IPS-20b (cell line): ENCODE results near the gene VRK2.
"Not testable (repeated sequence)": the region's sequence is repeated elsewhere in the genome, so short reads cannot be mapped to it uniquely, and the experiment has no call there.

Experiments used
- H3K27ac ChIP-seq: one replicate; pipeline ENCODE4 v1.5.1; 2013; ENCODE audit warnings: low read length
- H3K27me3 ChIP-seq: 2 replicates; pipeline ENCODE4 v1.6.1; 2013; ENCODE audit warnings: mild to moderate bottlenecking, low read length, inconsistent platforms; ENCODE audit not compliant: insufficient read depth
- H3K36me3 ChIP-seq: 2 replicates; pipeline ENCODE4 v1.6.1; 2013; ENCODE audit warnings: low read depth, mild to moderate bottlenecking, inconsistent platforms, low read length, moderate library complexity; ENCODE audit not compliant: insufficient read depth
- H3K4me1 ChIP-seq: 2 replicates; pipeline ENCODE4 v1.6.1; 2013; ENCODE audit warnings: mild to moderate bottlenecking, control low read depth, inconsistent platforms, low read length, moderate library complexity; ENCODE audit not compliant: insufficient read depth
- H3K4me3 ChIP-seq: 2 replicates; pipeline ENCODE4 v1.5.1; 2013; ENCODE audit warnings: mild to moderate bottlenecking, low read length, inconsistent platforms
- H3K9ac ChIP-seq: 2 replicates; pipeline ENCODE4 v1.6.1; 2013; ENCODE audit warnings: low read depth, mild to moderate bottlenecking, inconsistent platforms, low read length, moderate library complexity
- H3K9me3 ChIP-seq: 2 replicates; pipeline ENCODE4 v1.6.1; 2013; ENCODE audit warnings: mild to moderate bottlenecking, low read depth, low read length, inconsistent platforms; ENCODE audit not compliant: insufficient read depth

Gene VRK2

DNA sequence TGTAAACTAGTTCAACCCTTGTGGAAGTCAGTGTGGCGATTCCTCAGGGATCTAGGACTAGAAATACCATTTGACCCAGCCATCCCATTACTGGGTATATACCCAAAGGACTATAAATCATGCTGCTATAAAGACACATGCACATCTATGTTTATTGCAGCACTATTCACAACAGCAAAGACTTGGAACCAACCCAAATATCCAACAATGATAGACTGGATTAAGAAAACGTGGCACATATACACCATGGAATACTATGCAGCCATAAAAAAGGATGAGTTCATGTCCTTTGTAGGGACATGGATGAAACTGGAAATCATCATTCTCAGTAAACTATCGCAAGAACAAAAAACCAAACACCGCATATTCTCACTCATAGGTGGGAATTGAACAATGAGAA, 130.6 kb downstream of the VRK2 start:
- H3K4me1 ChIP-seq, H3K27ac ChIP-seq, H3K27me3 ChIP-seq, H3K4me3 ChIP-seq, H3K9me3 ChIP-seq, H3K9ac ChIP-seq, H3K36me3 ChIP-seq: not testable (repeated sequence)

DNA sequence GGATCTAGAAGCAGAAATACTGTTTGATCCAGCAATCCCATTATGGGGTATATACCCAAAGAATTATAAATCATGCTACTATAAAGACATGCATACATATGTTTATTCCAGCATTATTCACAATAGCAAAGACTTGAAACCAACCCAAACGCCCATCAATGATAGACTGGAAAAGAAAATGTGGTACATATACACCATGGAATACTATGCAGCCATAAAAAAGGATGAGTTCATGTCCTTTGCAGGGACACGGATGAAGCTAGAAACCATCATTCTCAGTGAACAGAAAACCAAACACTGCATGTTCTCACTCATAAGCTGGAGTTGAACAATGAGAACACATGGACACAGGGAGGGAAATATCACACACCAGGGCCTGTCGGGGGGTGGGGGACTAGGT, 133.6 kb downstream of the VRK2 start:
- not testable (repeated sequence) for H3K9me3 ChIP-seq, H3K4me1 ChIP-seq, H3K27me3 ChIP-seq, H3K4me3 ChIP-seq, H3K9ac ChIP-seq, H3K27ac ChIP-seq
- H3K36me3 ChIP-seq = peaks cover 15% of the 10 kb centered on the region

DNA sequence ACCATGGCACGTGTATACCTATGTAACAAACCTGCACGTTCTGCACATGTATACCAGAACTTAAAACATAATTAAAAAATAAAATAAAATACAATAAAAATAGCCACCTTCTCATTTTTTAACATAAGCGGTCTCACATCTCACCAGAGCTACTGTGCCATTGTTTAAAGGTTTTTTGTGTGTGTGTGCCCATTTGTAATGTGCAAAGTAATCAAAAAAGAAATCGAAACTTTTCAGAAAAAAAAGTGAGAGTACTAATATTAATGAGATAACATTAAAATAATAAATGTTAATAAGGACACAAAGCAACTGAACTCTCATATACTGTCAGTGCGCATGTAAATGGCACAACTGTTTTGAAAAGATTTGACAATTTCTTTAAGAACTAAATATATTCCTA, 134.0 kb downstream of the VRK2 start:
- H3K4me3 ChIP-seq = no peak overlapping the region
- H3K27me3 ChIP-seq = no peaks in the 10 kb centered on the region
- no peak overlapping the region for H3K9ac ChIP-seq
- H3K9me3 ChIP-seq = no peaks in the 10 kb centered on the region
- peaks cover 15% of the 10 kb centered on the region for H3K36me3 ChIP-seq
- no peak overlapping the region for H3K27ac ChIP-seq
- H3K4me1 ChIP-seq = no peaks in the 10 kb centered on the region

DNA sequence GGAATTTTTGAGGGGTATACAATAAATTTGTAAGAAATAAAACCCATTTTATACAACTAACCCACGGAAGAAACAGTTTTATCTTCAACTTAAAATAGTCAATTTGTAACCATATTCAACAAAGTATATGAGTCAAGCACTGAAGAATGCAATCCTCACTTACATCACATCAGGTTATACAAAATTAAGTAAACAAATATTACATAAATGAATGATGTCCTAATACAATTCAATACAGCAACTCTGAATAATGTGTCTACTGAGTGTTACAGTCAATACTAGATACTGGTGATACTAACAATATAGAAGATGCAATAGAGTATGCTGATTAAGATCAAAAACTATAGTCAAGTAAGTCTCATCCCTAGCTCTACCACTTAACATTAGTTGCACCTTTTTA, 135.9 kb downstream of the VRK2 start:
- H3K9me3 ChIP-seq = no peaks in the 10 kb centered on the region
- H3K27me3 ChIP-seq = no peaks in the 10 kb centered on the region
- H3K4me3 ChIP-seq = no peak overlapping the region
- peaks cover 15% of the 10 kb centered on the region for H3K36me3 ChIP-seq
- no peak overlapping the region for H3K9ac ChIP-seq
- H3K27ac ChIP-seq = no peak overlapping the region
- H3K4me1 ChIP-seq = no peaks in the 10 kb centered on the region

DNA sequence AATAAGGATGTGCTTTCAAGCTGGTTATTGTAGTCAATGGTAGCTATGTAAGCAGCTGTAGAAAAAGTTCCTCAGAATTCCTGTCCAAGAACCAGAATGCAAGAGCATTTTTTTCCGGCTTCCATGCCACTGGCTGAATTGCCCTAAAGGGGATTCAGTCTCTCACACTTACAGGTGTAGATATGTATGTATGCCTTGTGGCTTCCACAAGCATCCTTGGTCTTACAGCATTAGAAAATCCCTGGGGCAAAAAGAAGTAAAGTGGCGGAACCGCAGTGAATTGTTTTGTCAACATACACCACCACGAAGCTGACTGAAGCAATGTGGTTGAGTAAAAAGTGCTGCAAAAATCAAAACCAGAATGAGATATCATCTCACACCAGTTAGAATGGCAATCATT, 139.9 kb downstream of the VRK2 start:
- Histone ChIP-seq H3K27ac (no peak overlapping the region), H3K4me3 (no peak overlapping the region), H3K27me3 (no peaks in the 10 kb centered on the region), H3K4me1 (no peaks in the 10 kb centered on the region), H3K9me3 (no peaks in the 10 kb centered on the region), H3K36me3 (peaks cover 26% of the 10 kb centered on the region), H3K9ac (no peak overlapping the region)

DNA sequence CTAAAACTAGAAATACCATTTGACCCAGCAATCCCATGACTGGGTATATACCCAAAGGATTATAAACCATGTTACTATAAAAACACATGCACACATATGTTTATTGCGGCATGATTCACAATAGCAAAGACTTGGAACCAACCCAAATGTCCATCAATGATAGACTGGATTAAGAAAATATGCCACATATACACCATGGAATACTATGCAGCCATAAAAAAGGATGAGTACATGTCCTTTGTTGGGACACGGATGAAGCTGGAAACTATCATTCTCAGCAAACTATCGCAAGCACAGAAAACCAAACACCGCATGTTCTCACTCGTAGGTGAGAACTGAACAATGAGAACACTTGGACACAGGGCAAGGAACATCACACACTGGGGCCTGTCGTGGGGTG, 140.4 kb downstream of the VRK2 start:
- not testable (repeated sequence) for H3K27ac ChIP-seq, H3K9ac ChIP-seq, H3K27me3 ChIP-seq, H3K9me3 ChIP-seq, H3K4me3 ChIP-seq, H3K4me1 ChIP-seq
- peaks cover 30% of the 10 kb centered on the region for H3K36me3 ChIP-seq

DNA sequence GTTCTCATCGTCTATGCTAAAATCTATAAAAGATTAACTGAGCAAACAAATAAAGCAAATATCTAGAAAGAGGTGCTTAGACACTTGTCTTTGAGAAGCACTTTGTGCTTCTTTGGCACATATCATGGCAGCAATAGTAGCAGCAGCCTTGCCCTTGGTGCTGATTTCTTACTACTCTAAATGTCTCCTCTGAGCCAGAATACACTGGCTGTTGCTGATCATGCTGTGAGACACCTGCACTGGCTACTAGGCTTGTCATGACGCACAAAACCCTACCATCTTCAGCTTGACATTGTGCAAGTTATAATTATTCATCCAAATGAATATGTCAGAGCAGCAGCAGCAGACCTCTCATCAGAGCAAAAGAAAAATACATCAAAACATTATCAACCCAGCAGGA, 147.9 kb downstream of the VRK2 start:
- Histone ChIP-seq H3K27ac (no peak overlapping the region), H3K4me3 (no peak overlapping the region), H3K4me1 (no peaks in the 10 kb centered on the region), H3K27me3 (no peaks in the 10 kb centered on the region), H3K9me3 (no peaks in the 10 kb centered on the region), H3K36me3 (peaks cover 53% of the 10 kb centered on the region), H3K9ac (no peak overlapping the region)

DNA sequence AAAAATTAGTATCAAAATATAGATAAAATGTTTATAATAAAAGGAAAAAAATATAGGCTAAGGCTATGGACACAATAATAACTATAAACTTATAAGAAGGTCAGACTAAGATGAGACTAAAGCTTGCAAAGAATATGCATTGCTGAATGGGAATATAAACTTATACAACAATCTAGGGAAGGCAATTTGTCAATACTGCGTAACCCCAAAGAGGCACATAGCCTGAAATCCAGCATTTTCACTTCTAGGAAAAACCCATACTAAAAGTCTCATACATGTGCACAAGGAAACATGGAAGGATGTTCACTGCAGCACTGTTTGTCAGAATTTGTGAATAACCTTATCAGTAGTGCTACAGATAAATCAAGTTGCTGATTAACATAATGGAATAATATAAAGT, 149.1 kb downstream of the VRK2 start:
- no peaks in the 10 kb centered on the region for H3K9me3 ChIP-seq
- H3K36me3 ChIP-seq = peaks cover 57% of the 10 kb centered on the region
- H3K4me3 ChIP-seq = no peak overlapping the region
- H3K27me3 ChIP-seq = no peaks in the 10 kb centered on the region
- H3K9ac ChIP-seq = no peak overlapping the region
- no peaks in the 10 kb centered on the region for H3K4me1 ChIP-seq
- no peak overlapping the region for H3K27ac ChIP-seq

DNA sequence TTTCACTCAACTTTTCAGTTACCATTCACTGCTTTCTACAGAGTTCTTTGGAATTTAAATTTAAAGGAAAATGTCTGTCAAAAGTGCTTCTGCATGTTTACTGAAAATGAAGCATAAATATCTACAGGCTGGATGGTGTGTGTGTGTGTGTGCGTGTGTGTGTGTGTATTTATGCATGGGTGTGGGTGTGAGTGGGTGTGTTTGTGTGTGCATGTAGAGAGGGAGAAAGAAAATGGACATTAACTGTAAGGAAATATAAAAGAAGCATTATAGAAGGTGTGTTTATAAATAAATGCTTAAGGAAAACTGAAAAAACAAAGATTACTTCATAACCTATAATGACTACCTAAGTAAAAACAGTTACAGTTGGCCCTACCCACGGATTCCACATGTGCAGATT, 151.3 kb downstream of the VRK2 start:
- peaks cover 61% of the 10 kb centered on the region for H3K36me3 ChIP-seq

DNA sequence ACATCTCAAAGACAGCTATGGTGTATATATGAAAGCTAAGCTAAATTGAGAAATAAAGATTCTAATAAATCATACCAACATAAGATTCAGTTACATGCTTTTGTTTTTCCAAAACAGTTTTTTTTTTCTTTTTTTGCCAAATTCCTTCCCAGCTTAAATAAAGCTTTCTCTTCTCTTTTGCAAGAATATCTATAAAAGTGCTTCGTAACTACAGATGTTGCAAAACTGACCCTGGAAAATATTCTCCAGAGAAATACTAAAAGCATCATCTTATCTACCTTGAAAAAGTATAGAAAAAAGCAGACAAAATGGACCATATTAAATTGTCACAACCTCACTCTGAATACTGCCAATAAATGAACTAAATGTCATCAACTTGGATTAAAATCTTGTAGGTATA, 155.8 kb downstream of the VRK2 start:
- Histone ChIP-seq H3K27me3 (no peaks in the 10 kb centered on the region), H3K9me3 (no peaks in the 10 kb centered on the region), H3K4me1 (peaks cover 15% of the 10 kb centered on the region; the same call in 1 of the 2 replicates), H3K9ac (no peak overlapping the region), H3K27ac (no peak overlapping the region), H3K36me3 (peaks cover 59% of the 10 kb centered on the region), H3K4me3 (no peak overlapping the region)

More for the DNA sequence above, 151.3 kb downstream of the VRK2 start:
- Histone ChIP-seq H3K9ac (no peak overlapping the region), H3K4me3 (no peak overlapping the region), H3K27me3 (no peaks in the 10 kb centered on the region), H3K27ac (no peak overlapping the region), H3K9me3 (no peaks in the 10 kb centered on the region), H3K4me1 (no peaks in the 10 kb centered on the region)

DNA sequence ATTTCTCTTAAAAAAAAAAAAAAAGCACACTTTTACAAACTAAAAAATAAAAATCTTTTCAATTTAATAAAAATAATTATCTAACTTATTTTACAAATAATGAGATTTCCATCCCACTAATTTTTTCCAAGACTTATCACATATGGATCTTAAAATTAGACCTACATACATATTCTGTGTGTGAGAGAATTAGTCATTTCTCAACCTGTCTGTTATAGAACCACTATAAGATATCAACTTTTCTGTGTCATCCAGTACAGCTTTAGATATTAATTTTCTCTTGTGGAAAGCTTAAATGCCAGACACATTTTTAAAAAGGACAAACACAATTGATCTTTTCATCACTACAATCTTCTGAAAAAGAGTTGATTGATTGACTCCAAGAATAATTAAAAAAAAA, 156.4 kb downstream of the VRK2 start:
- H3K27ac ChIP-seq = no peak overlapping the region
- no peaks in the 10 kb centered on the region for H3K9me3 ChIP-seq
- peaks cover 53% of the 10 kb centered on the region for H3K36me3 ChIP-seq
- no peak overlapping the region for H3K9ac ChIP-seq
- no peaks in the 10 kb centered on the region for H3K27me3 ChIP-seq
- H3K4me1 ChIP-seq = peaks cover 20% of the 10 kb centered on the region; the same call in 1 of the 2 replicates
- H3K4me3 ChIP-seq = no peak overlapping the region

DNA sequence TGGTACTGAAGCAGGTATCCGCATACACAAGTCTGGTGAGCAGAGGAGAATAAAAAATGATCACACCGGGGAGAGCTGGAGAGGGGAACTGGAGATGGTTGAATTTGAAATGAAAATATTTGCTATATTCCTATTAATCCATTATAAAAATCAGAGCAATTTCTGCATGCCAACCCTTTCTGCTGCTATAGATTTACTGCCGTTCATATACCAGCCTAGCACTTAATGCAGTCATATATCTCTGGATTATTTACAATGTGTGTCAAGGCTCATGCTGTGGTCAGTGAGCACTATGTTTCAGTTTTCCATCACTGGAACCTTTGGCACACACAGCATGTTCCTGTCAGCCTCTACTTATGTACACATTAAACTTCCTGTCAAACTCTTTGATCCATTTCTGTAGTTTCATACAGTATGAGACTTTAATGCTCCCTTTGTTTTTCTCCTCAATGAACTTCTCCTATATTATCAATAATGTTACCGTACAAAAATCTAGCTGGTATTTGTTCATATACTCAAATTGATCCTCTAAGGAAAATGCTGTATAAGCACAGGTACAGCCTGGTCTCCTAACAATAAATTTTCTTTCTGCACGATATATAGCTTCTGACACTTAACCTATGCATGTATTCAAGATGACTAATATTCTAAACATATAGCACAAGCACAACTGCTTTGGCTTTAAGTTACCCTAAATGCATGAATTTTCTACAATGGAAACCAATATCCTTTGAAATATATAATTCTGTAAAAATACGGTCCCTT, 157.8 kb downstream of the VRK2 start:
- no peaks in the 10 kb centered on the region for H3K9me3 ChIP-seq
- no peak overlapping the region for H3K9ac ChIP-seq
- no peaks in the 10 kb centered on the region for H3K27me3 ChIP-seq
- no peak overlapping the region for H3K27ac ChIP-seq
- peaks cover 47% of the 10 kb centered on the region for H3K36me3 ChIP-seq
- no peak overlapping the region for H3K4me3 ChIP-seq
- peaks cover 27% of the 10 kb centered on the region; the same call in 1 of the 2 replicates for H3K4me1 ChIP-seq
